Measurements from ENCODE around the gene BMP8A.
"Not testable (repeated sequence)": the region's sequence is repeated elsewhere in the genome, so short reads cannot be mapped to it uniquely, and the experiment has no call there.

Gene BMP8A

GRCh38 chr1:39505289-39505688, 13.9 kb downstream of the BMP8A start:
- no peak for DNase-seq (ENCODE audit: low read depth in 2 of 2)

DNA sequence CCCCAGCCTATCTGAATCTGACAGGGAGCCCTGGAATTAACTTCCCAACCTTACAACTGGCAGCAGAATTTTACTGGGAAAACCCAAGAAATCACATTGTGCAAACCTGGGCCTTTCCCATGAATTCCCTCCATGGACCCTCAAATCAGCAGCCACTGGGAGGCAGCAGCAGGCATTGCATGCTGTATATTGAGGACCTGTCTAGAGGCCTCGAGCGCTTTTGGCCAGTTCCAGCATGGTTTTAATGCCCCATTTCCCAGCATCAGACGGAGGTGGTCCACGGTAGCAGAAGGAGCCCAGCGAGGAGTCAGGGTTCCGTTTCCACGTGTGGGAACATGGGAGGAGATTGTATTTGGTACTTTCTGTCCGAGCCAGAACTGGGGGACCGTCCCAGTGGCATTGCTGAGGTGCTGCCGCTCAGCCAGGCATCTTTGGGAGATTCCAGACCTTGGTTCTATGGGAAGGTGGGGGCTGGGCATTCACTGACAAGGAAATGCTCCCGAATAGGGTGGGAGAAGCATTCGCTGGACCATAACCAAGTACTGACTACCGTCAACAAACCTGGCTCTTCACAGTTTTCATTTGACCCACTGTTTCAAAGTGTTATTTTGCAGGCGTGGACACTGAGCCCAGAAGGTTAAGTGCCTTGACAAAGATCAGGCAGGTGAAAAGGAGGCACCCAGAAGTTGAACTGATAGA, 15.9 kb downstream of the BMP8A start:
- no peak for DNase-seq (ENCODE audit: low read depth in 2 of 2)

DNA sequence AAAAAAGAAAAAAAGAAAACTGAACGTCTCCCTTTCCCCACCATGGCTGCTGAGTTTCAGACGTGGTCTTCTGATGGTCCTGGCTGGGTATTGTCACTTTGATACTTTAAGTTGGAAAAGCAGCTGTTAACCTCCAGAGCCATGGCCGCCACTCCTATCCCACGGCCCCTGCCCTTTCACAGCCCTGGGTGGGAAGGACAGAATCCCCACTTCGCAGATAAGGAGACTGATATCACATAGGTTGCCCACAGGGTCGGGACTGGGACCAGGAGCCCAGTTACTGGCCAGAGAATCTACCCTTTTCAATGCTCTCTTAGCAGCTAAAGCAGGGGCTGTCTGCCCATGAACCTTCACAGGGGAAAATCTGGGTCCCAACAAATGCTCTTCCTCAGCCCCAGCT, 16.8 kb downstream of the BMP8A start:
- no peak for DNase-seq (ENCODE audit: low read depth in 2 of 2)

GRCh38 chr1:39508857-39509305, 17.4 kb downstream of the BMP8A start:
- DNase-seq (ENCODE audit: low read depth in 2 of 2) = no peak

DNA sequence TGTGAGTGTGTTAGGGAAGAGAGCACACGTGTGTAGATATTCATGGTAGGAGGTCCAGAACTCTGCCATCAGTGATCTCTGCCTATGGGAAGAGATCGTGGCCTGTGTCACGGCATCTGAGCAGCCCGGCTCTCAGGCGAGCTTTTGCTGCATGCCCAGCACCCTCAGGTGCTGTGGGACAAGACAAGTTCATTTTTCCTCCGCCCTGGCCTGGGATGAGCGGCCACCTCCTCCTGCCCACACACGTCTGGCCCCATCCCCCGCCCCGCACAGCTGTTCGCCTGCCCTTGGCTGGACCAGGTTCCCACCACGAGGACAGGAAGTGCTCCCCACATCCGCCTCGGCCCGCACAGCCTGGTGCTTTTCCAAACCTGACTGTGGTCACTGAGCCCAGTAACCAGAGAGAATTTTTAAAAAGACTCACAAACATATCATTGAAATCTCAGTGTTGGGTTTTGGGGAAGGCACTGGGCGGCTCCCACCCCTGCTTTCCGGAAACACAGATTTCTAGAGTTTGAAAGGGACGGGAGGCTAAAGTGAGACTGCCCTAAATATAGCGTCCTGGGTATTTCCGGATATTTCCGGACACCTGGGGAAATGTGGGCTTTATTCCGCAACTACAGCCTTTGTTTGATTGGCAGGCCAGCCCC, 18.0 kb downstream of the BMP8A start:
- DNase-seq (ENCODE audit: low read depth in 2 of 2) = no peak

- not testable (repeated sequence) for DNase-seq (ENCODE audit: low read depth in 2 of 2)
Measured at GRCh38 chr1:39510570-39511186, 19.2 kb downstream of the BMP8A start.

GRCh38 chr1:39511477-39511876, 20.0 kb downstream of the BMP8A start:
- not testable (repeated sequence) for DNase-seq (ENCODE audit: low read depth in 2 of 2)

- DNase-seq (ENCODE audit: low read depth in 2 of 2) = not testable (repeated sequence)
Measured at GRCh38 chr1:39512234-39512847, 20.9 kb downstream of the BMP8A start.

GRCh38 chr1:39514710-39515124, 23.3 kb downstream of the BMP8A start:
- DNase-seq (ENCODE audit: low read depth in 2 of 2) = not testable (repeated sequence)

DNA sequence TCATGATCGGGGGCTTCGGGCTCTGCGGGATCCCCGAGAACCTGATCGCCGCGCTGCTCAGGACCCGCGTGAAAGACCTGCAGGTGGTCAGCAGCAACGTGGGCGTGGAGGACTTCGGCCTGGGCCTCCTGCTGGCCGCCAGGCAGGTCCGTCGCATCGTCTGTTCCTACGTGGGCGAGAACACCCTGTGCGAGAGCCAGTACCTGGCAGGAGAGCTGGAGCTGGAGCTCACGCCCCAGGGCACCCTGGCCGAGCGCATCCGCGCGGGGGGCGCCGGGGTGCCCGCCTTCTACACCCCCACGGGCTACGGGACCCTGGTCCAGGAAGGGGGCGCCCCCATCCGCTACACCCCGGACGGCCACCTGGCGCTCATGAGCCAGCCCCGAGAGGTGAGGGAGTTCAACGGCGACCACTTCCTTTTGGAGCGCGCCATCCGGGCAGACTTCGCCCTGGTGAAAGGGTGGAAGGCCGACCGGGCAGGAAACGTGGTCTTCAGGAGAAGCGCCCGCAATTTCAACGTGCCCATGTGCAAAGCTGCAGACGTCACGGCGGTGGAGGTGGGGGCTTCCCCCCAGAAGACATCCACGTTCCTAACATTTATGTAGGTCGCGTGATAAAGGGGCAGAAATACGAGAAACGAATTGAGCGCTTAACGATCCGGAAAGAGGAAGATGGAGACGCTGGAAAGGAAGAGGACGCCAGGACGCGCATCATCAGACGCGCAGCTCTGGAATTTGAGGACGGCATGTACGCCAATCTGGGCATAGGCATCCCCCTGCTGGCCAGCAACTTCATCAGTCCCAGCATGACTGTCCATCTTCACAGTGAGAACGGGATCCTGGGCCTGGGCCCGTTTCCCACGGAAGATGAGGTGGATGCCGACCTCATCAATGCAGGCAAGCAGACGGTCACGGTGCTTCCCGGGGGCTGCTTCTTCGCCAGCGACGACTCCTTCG, 24.0 kb downstream of the BMP8A start:
- not testable (repeated sequence) for DNase-seq (ENCODE audit: low read depth in 2 of 2)

DNA sequence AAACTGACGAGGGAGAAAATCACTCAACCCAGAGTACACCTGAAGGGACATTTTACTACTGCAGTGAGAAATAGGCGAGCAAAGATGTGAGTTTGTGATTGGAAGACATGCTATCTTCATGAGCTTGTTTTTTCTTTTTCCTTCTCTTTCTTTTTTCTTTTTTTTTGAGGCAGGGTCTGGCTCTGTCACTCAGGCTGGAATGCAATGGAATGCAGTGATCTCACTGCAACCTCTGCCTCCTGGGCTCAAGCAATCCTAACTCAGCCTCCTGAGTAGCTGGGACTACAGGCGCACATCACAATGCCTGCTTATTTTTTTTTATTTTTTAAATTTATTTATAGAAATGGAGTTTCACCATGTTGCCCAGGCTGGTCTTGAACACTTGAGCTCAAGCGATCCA, 25.4 kb downstream of the BMP8A start:
- DNase-seq (ENCODE audit: low read depth in 2 of 2) = not testable (repeated sequence)

- DNase-seq (ENCODE audit: low read depth in 2 of 2) = not testable (repeated sequence)
Measured at GRCh38 chr1:39517936-39518335, 26.5 kb downstream of the BMP8A start.

- DNase-seq (ENCODE audit: low read depth in 2 of 2) = not testable (repeated sequence)
Measured at GRCh38 chr1:39519376-39519775, 27.9 kb downstream of the BMP8A start.

DNA sequence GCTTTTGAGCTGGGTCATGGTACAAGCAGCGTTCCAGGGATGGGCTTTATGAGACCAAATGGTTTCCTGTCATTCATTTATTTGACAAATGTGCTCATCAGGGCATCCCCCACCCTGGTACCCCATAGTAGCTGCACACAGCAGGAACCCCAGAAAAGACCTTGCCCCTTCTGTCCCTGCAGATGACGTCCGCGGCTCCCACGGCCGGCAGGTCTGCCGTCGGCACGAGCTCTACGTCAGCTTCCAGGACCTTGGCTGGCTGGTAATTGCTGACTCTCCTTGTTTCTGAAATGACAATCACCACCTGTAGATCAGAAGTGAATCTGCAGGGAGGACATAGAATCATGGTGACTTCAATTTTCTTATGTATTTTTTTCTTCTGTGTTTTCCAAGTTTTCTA, 30.8 kb downstream of the BMP8A start:
- DNase-seq (ENCODE audit: low read depth in 2 of 2) = not testable (repeated sequence)

DNA sequence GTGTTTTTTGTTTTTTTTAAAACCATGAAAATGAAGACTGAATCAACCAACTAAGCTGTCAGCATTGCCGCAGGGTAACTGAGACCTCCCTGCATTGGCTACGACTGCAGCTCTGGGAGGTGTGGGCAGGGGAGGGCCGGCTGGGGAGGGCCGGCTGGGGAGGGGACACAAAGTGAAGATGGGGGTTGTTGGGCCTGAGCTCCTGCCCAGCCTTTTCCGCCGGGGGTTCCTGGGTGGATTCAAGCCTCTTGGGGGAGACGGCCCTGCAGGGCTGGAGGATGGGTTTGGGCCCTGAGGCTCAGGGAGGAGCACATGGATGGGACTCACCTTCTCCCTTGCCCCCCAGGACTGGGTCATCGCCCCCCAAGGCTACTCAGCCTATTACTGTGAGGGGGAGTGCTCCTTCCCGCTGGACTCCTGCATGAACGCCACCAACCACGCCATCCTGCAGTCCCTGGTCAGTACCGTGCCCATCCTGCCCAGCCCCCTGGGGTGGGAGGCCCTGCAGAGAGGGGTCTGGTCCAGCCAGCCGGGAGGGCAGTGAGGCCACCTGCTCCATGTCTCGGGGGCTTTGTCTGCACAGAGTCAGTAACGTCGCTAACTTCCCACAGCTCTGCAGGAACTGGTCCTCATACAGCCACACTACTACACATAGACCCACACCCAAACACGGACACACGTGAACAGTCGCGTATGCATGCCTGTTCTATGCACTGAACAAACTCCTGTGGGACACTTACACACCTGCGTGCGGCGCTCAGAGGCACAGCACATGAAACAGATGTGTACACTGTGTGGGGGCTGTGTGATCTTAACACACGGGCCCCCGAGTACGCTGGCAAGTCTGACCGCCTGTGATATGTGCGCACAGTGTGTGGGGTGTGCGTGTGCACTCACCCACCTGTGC, 31.5 kb downstream of the BMP8A start:
- DNase-seq (ENCODE audit: low read depth in 2 of 2) = no peak

DNA sequence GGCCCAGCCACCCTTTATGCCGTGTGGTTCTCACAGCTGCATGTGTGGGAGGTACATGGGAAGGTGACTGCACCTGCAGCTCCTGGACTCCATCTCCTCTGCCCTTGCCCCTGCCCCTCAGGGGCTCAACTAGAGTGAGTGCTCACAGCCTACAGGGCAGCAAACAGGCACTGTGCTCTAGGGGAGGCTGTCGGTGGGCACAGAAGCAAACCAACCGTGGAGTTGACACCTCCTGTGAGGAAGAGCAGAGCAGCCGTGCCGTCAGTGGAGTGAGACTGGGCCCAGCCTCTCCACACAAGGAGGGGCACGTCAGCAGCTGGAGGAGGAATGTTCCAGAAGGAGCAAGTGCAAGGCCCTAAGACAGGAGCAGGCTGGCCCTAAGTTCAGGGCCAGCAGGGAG, 32.7 kb downstream of the BMP8A start:
- DNase-seq (ENCODE audit: low read depth in 2 of 2) = no peak

GRCh38 chr1:39524591-39525365, 33.3 kb downstream of the BMP8A start:
- no peak for DNase-seq (ENCODE audit: low read depth in 2 of 2)

DNA sequence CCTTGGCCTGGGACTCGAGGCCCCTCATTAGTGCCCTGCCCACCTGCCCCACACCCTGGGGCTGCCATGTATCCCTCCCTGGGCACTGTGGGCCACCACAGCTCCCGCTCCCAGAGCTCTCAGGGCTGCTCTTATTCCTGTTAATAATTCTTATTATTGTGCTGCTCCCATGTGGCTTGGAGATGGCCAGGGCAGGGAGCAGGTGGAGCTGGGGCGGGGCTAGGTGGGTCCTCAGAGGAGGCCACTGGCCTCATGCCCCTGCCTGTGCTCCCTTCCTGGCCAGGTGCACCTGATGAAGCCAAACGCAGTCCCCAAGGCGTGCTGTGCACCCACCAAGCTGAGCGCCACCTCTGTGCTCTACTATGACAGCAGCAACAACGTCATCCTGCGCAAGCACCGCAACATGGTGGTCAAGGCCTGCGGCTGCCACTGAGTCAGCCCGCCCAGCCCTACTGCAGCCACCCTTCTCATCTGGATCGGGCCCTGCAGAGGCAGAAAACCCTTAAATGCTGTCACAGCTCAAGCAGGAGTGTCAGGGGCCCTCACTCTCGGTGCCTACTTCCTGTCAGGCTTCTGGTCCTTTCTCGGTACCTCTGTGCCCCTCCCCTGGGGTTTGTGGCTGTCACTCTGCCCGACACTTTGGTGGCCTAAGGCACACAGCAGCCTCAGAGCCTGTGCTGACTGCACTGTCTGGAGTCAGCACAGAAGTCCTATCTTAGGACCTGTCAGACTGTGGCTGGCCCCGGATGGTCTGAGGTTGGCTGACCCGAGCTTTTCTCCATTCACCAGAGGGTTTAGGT, 34.1 kb downstream of the BMP8A start:
- peak in 1 of 2 donors; percentile 3 for DNase-seq (ENCODE audit: low read depth in 2 of 2)

Data from stimulated activated CD8-positive, alpha-beta memory T cell treated with anti-CD3 and anti-CD28 coated beads, Interleukin-2, amount 100 ng/mL, for 1 hour (primary cell).